Motor neuron (in vitro differentiated cells): ENCODE data around the gene MSLN. TPM values are rescaled to one million over a fixed set of nuclear protein-coding genes. Genes with fewer than 3 reads are reported as not detected.
A peak's percentile ranks its signal among the peaks of the same experiment; 100 is the strongest.

ENCODE experiments used
- ATAC-seq, 8 experiments: fragments of 200-7000 bp; cut with Tn5 transposase; replicated peaks in 6 of 8; 2 replicates each; pipeline ENCODE4 v1.8.0; 2021; ENCODE audit warnings: mild to moderate bottlenecking in 8 of 8, moderate library complexity in 8 of 8
- H3K27ac ChIP-seq, 2 donors: fragments of 250-450 bp; sonication (Bioruptor Pico); 2 replicates each; pipeline ENCODE4 v1.9.0; 2021; ENCODE audit warnings: antibody characterized with exemption in 2 of 2, mild to moderate bottlenecking in 2 of 2, moderate library complexity in 1 of 2
- H3K4me1 ChIP-seq, 2 donors: fragments of 250-450 bp; sonication (Bioruptor Pico); replicated peaks in 1 of 2; 2 replicates each; pipeline ENCODE4 v1.6.1; 2021; ENCODE audit warnings: antibody characterized with exemption in 2 of 2, mild to moderate bottlenecking in 2 of 2, moderate library complexity in 1 of 2
- H3K4me3 ChIP-seq, 5 donors: fragments of 250-450 bp; sonication (Bioruptor Pico); 2 replicates each; pipeline ENCODE4 v1.9.0; 2021; ENCODE audit warnings: antibody characterized with exemption in 5 of 5, mild to moderate bottlenecking in 5 of 5, moderate library complexity in 4 of 5
- WGBS, 10 experiments: fragments of 450-650 bp; shearing (Covaris generic); methylation state at CpG; one replicate each; pipeline ENCODE4 v1.0.0; 2022; 5-methylcytosine and 5-hydroxymethylcytosine counted together
- in situ Hi-C, 9 experiments: fragments of 400-800 bp; cut with MboI; loops; one replicate each; pipeline ENCODE4 v1.15.0; 2021; ENCODE audit warnings: low sequenced_read_pairs in 9 of 9, low pct_unique_long_range_greater_than_20kb in 2 of 9; ENCODE audit not compliant: unreplicated experiment in 9 of 9
- total RNA-seq, 8 experiments: library from RNA; unstranded; fragments of 300-600 nt; gene quantifications; 2 replicates each; pipeline versions ENCODE4 v1.2.3 to v1.2.4, GENCODE V29; 2022

The MSLN gene
- total RNA-seq, 8 experiments from 2014 or later: 0.23 to 0.63 (median 0.43) TPM; not detected in 5

GRCh38 chr16:760065-760464, 469 bp upstream of the MSLN start:
- in situ Hi-C loops: no loop called here
- 30 to 80% methylated on average over 1 to 2 of the region's 15 CpGs; no CpG with 5 or more reads in 8 of the 10 experiments for WGBS, 10 experiments
- ATAC-seq: no peak
- H3K27ac ChIP-seq: no peak overlapping the region
- H3K4me3 ChIP-seq: no peak overlapping the region
- peaks cover 3 to 7% of the 10 kb centered on the region in 2 donors for H3K4me1 ChIP-seq

- in situ Hi-C loops: no loop called here
- peaks cover 5 to 7% of the 10 kb centered on the region in 2 donors for H3K4me1 ChIP-seq
- H3K4me3 ChIP-seq: no peak overlapping the region
- ATAC-seq: peak; percentile 37 to 65 (median 56)
- WGBS, 10 experiments: 80 to 83% methylated on average over 1 of the region's 22 CpGs; no CpG with 5 or more reads in 8 of the 10 experiments
- no peak overlapping the region for H3K27ac ChIP-seq
These were observed 1.3 kb downstream of the MSLN start for GRCh38 chr16:761625-762513.

- H3K4me3 ChIP-seq: no peak overlapping the region
- peaks cover 5 to 7% of the 10 kb centered on the region in 2 donors for H3K4me1 ChIP-seq
- in situ Hi-C loops: no loop called here
- no peak overlapping the region for H3K27ac ChIP-seq
- ATAC-seq: peak in 1 of 8 experiments; percentile 1
- WGBS, 10 experiments: 44% methylated on average over 5 of the region's 17 CpGs; no CpG with 5 or more reads in 9 of the 10 experiments
These were observed 2.2 kb downstream of the MSLN start for GRCh38 chr16:762595-763268.

- WGBS, 10 experiments: 17 to 100% methylated on average over 1 of the region's 21 CpGs; no CpG with 5 or more reads in 8 of the 10 experiments
These were observed 3.0 kb downstream of the MSLN start for GRCh38 chr16:763369-764183.

GRCh38 chr16:764184-764750, 3.7 kb downstream of the MSLN start:
- Histone ChIP-seq H3K4me1 (peaks cover 11 to 18% of the 10 kb centered on the region in 2 donors), H3K4me3 (no peak overlapping the region), H3K27ac (no peak overlapping the region)
- in situ Hi-C loops: no loop called here
- no CpG with 5 or more reads among the region's 20 CpGs for WGBS, 10 experiments
- no peak for ATAC-seq

More at GRCh38 chr16:763369-764183, 3.0 kb downstream of the MSLN start:
- H3K4me3 ChIP-seq: no peak overlapping the region
- H3K4me1 ChIP-seq: peaks cover 8 to 13% of the 10 kb centered on the region in 2 donors
- in situ Hi-C loops: no loop called here
- no peak for ATAC-seq
- H3K27ac ChIP-seq: no peak overlapping the region

GRCh38 chr16:764848-765487, 4.4 kb downstream of the MSLN start:
- Histone ChIP-seq H3K4me1 (peaks cover 11 to 23% of the 10 kb centered on the region in 2 donors), H3K4me3 (no peak overlapping the region), H3K27ac (no peak overlapping the region)
- ATAC-seq: no peak
- in situ Hi-C loops: no loop called here
- WGBS, 10 experiments: 100% methylated on average over 4 of the region's 38 CpGs; no CpG with 5 or more reads in 9 of the 10 experiments

GRCh38 chr16:765488-765865, 4.9 kb downstream of the MSLN start:
- no peak for ATAC-seq
- H3K4me1 ChIP-seq: peaks cover 11 to 23% of the 10 kb centered on the region in 2 donors
- in situ Hi-C loops: no loop called here
- WGBS, 10 experiments: no CpG with 5 or more reads among the region's 29 CpGs
- no peak overlapping the region for H3K27ac ChIP-seq
- H3K4me3 ChIP-seq: no peak overlapping the region

GRCh38 chr16:766008-766819, 5.7 kb downstream of the MSLN start:
- H3K4me3 ChIP-seq: no peak overlapping the region
- no peak overlapping the region for H3K27ac ChIP-seq
- 95 to 100% (median 96%) methylated on average over 2 to 8 of the region's 29 CpGs; no CpG with 5 or more reads in 6 of the 10 experiments for WGBS, 10 experiments
- H3K4me1 ChIP-seq: peaks cover 11 to 23% of the 10 kb centered on the region in 2 donors
- in situ Hi-C loops: no loop called here
- no peak for ATAC-seq

- ATAC-seq: no peak
- Histone ChIP-seq H3K4me1 (peaks cover 11 to 19% of the 10 kb centered on the region in 2 donors), H3K27ac (no peak overlapping the region), H3K4me3 (no peak overlapping the region)
- WGBS, 10 experiments: 95% methylated on average over 4 of the region's 48 CpGs; no CpG with 5 or more reads in 9 of the 10 experiments
- in situ Hi-C loops: no loop called here
These were observed 6.5 kb downstream of the MSLN start for GRCh38 chr16:766820-767640.

GRCh38 chr16:767743-768235, 7.3 kb downstream of the MSLN start:
- in situ Hi-C loops: no loop called here
- Histone ChIP-seq H3K4me1 (peaks cover 11 to 16% of the 10 kb centered on the region in 2 donors), H3K4me3 (no peak overlapping the region), H3K27ac (no peak overlapping the region)
- WGBS, 10 experiments: no CpG with 5 or more reads among the region's 38 CpGs
- ATAC-seq: no peak

GRCh38 chr16:768428-768827, 7.9 kb downstream of the MSLN start:
- ATAC-seq: peak in 5 of 8 experiments; percentile 22 to 59 (median 39)
- in situ Hi-C loops: no loop called here
- 100% methylated on average over 1 of the region's 21 CpGs; no CpG with 5 or more reads in 9 of the 10 experiments for WGBS, 10 experiments
- H3K4me1 ChIP-seq: peaks cover 11 to 16% of the 10 kb centered on the region in 2 donors
- no peak overlapping the region for H3K27ac ChIP-seq
- no peak overlapping the region for H3K4me3 ChIP-seq
